Gastrocnemius medialis (tissue), 4 donors: ENCODE measurements around the gene BNIP5. TPM values are rescaled to one million over a fixed set of nuclear protein-coding genes. Genes with fewer than 3 reads are reported as not detected.

Experiments
- ATAC-seq, 2 donors: fragments of 150-250 bp; one replicate each; pipeline ENCODE4 v1.9.1; 2016
- DNase-seq, 2 donors: peaks; one replicate each; pipeline ENCODE4 v3.0.0-alpha.2; 2019
- H3K27ac ChIP-seq, 4 donors: fragments of 200-600 bp; sonication (generic); 1 replicate in 1 of 4; 2 replicates in 3 of 4; pipeline ENCODE4 v1.5.1; 2016 to 2018; ENCODE audit warnings: mild to moderate bottlenecking in 2 of 4, moderate library complexity in 1 of 4
- H3K27me3 ChIP-seq, 3 donors: fragments of 200-600 bp; sonication (generic) in 2 of 3; 1 replicate in 1 of 3; 2 replicates in 2 of 3; pipeline versions ENCODE4 v1.5.1 to v1.6.0; 2016 to 2019; ENCODE audit warnings: mild to moderate bottlenecking in 1 of 3, moderate library complexity in 1 of 3
- H3K36me3 ChIP-seq, 2 donors: fragments of 200-600 bp; sonication (generic) in 1 of 2; one replicate each; pipeline ENCODE4 v1.5.1; 2017 to 2018
- H3K4me1 ChIP-seq, 2 donors: fragments of 200-600 bp; sonication (generic) in 1 of 2; one replicate each; pipeline ENCODE4 v1.5.1; 2016 to 2017; ENCODE audit warnings: mild to moderate bottlenecking in 2 of 2
- H3K4me3 ChIP-seq, 4 donors: fragments of 200-600 bp; sonication (generic) in 3 of 4; 1 replicate in 1 of 4; 2 replicates in 3 of 4; pipeline ENCODE4 v1.5.1; 2016 to 2019; ENCODE audit warnings: mild to moderate bottlenecking in 2 of 4
- H3K9me3 ChIP-seq, 3 donors: fragments of 200-600 bp; sonication (generic) in 2 of 3; 1 replicate in 1 of 3; 2 replicates in 2 of 3; pipeline ENCODE4 v1.5.1; 2016 to 2019
- POLR2A ChIP-seq, 2 donors: fragments of 450-650 bp; IDR thresholded peaks; one replicate each; pipeline ENCODE4 v1.6.1; 2017; ENCODE audit warnings: antibody characterized with exemption in 2 of 2, mild to moderate bottlenecking in 2 of 2, moderate library complexity in 2 of 2
- in situ Hi-C, 4 donors: fragments of 200-750 bp; cut with MboI; loops; one replicate each; pipeline versions ENCODE4 v1.15.0 to v1.8.0; 2017; ENCODE audit warnings: low sequenced_read_pairs in 4 of 4
- intact Hi-C: fragments of 100-400 bp; cut with DNase I; formaldehyde crosslinking; loops from one replicate; pipeline ENCODE4 v1.15.1; 2023; ENCODE audit warnings: low total_unique reads
- total RNA-seq, 4 donors: library from RNA; depleted of rRNA; stranded (reverse); fragments of >200 nt; gene quantifications; one replicate each; pipeline versions ENCODE4 v1.1.0 to v1.2.3, GENCODE V29; 2016
- TF ChIP-seq, protein P1 (sequence below), 5 experiments: fragments of 450-650 bp in 3 of 5; fragments of 200-600 bp in 2 of 5; sonication (generic) in 2 of 5; IDR thresholded peaks in 4 of 5; conservative IDR thresholded peaks in 1 of 5; 1 replicate in 4 of 5; 2 replicates in 1 of 5; pipeline ENCODE4 v1.5.1; 2016 to 2019; ENCODE audit warnings: antibody characterized with exemption in 5 of 5, mild to moderate bottlenecking in 3 of 5, moderate library complexity in 3 of 5

BNIP5 gene
- total RNA-seq, 4 donors from 2014 or later = not detected

DNA sequence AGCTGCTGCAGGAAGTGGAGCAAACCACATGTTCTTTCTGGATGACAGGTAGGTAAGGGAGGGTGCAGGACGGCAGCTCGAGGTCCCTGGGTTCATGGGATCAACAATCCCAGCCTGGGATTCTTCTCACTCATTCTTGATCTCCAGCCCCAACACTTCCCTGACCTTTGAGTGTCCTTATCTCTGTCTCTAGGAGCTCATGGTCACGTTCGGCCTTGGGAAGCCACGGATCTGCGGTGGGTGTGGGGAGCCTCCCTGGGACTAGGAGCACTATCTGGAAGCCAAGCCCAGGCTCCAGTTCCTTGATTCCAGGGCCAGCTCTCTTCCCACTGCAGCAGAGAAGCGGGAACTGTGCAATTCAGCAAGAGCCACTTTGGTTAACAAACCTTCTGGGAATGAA lies 27.5 kb downstream of the BNIP5 start:
- in situ Hi-C loops = loop anchor here in 1 of 4 donors (10.0 kb wide), 1 partner anchor 56 kb away; no protein-coding TSS in a partner anchor
- Histone ChIP-seq H3K36me3 (no peaks in the 10 kb centered on the region), H3K9me3 (no peaks in the 10 kb centered on the region), H3K27ac (no peak overlapping the region), H3K4me3 (no peak overlapping the region), H3K4me1 (no peaks in the 10 kb centered on the region), H3K27me3 (no peaks in the 10 kb centered on the region)
- no peak for ATAC-seq
- TF ChIP-seq, protein P1, sequence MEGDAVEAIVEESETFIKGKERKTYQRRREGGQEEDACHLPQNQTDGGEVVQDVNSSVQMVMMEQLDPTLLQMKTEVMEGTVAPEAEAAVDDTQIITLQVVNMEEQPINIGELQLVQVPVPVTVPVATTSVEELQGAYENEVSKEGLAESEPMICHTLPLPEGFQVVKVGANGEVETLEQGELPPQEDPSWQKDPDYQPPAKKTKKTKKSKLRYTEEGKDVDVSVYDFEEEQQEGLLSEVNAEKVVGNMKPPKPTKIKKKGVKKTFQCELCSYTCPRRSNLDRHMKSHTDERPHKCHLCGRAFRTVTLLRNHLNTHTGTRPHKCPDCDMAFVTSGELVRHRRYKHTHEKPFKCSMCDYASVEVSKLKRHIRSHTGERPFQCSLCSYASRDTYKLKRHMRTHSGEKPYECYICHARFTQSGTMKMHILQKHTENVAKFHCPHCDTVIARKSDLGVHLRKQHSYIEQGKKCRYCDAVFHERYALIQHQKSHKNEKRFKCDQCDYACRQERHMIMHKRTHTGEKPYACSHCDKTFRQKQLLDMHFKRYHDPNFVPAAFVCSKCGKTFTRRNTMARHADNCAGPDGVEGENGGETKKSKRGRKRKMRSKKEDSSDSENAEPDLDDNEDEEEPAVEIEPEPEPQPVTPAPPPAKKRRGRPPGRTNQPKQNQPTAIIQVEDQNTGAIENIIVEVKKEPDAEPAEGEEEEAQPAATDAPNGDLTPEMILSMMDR (IDR thresholded peaks at IDR 0.05 in 4 of 5, conservative IDR thresholded peaks at IDR 0.05 in 1 of 5) = no peak
- TF ChIP-seq POLR2A (IDR thresholded peaks at IDR 0.05) = no peak
- no peak for DNase-seq
- intact Hi-C loops = no loop called here

DNA sequence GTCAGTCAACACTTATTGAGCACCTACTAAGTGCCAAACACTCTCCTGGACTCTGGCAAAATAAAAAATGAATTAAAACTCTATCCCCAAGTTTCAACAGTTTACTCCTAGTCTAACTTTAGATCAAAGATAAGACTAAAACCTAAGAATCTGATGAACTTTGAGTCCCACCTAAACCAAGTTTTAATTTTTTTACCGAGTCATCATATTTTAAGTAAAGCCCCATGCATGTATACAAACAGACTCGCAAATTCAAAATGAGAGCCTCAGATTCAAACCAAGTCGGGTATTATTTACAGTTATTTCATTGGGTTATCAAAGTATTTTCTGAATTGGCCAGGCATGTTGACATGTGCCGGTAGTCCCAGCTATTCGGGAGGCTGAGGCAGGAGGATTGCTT lies 28.2 kb downstream of the BNIP5 start:
- in situ Hi-C loops = loop anchor here in 1 of 4 donors (10.0 kb wide), 1 partner anchor 56 kb away; no protein-coding TSS in a partner anchor

DNA sequence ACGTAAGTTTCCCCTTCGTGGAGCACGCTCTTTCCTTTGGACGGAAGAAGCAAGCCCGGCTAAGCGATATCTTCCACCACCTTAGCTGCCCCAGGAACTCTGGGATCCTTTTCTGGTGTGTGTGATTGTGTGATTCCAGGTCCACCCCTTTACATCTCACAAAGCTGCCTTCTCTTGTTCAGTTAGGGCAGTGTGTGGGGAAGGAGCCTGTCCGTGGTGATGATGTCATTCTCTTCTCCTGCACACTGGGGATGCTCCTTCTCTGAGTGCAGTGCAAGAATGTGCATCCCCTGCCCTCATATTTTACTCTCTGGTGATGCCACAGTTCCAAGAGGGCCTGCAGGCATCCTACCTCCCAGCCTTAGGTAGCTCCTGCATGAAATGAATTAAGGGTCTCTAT lies 30.3 kb downstream of the BNIP5 start:
- in situ Hi-C loops = loop anchor here in 1 of 4 donors (10.0 kb wide), 1 partner anchor 58 kb away; no protein-coding TSS in a partner anchor

More for the DNA sequence above, 28.2 kb downstream of the BNIP5 start:
- ATAC-seq (no peak), DNase-seq (no peak)
- Histone ChIP-seq H3K4me1 (no peaks in the 10 kb centered on the region), H3K4me3 (no peak overlapping the region), H3K27ac (no peak overlapping the region), H3K36me3 (no peaks in the 10 kb centered on the region), H3K9me3 (no peaks in the 10 kb centered on the region), H3K27me3 (no peaks in the 10 kb centered on the region)
- intact Hi-C loops = no loop called here
- TF ChIP-seq POLR2A (IDR thresholded peaks at IDR 0.05) = no peak
- TF ChIP-seq, protein P1 (IDR thresholded peaks at IDR 0.05 in 4 of 5, conservative IDR thresholded peaks at IDR 0.05 in 1 of 5) = no peak

DNA sequence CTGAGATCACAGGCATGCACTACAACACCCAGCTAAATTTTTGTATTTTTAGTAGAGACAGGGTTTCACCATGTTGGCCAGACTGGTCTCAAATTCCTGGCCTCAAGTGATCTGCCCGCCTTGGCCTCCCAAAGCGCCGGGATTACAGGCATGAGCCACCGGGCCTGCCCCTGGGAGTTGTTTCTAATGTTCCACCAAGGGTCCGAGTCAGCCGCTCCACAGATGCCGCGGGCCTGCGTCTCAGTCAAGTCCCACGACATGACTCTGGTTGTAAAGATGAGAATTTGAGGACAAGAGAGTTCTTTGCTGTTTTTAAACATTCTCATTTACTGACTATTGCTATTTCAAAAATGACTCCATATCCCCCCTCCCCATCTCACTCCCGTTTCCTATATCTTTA lies 30.8 kb downstream of the BNIP5 start:
- intact Hi-C loops (no loop called here), in situ Hi-C loops (loop anchor here in 1 of 4 donors (10.0 kb wide), 1 partner anchor 59 kb away; no protein-coding TSS in a partner anchor)
- DNase-seq (no peak), ATAC-seq (no peak)
- Histone ChIP-seq H3K36me3 (no peaks in the 10 kb centered on the region), H3K9me3 (no peaks in the 10 kb centered on the region), H3K4me1 (no peaks in the 10 kb centered on the region), H3K27me3 (peaks cover 0 to 13% (median 0%) of the 10 kb centered on the region in 3 donors), H3K4me3 (no peak overlapping the region), H3K27ac (no peak overlapping the region)
- no peak for TF ChIP-seq POLR2A (IDR thresholded peaks at IDR 0.05)
- TF ChIP-seq, protein P1 (IDR thresholded peaks at IDR 0.05 in 4 of 5, conservative IDR thresholded peaks at IDR 0.05 in 1 of 5) = no peak

More for the DNA sequence above, 30.3 kb downstream of the BNIP5 start:
- Histone ChIP-seq H3K36me3 (no peaks in the 10 kb centered on the region), H3K4me3 (no peak overlapping the region), H3K27me3 (peaks cover 0 to 11% (median 0%) of the 10 kb centered on the region in 3 donors), H3K4me1 (no peaks in the 10 kb centered on the region), H3K27ac (no peak overlapping the region), H3K9me3 (no peaks in the 10 kb centered on the region)
- intact Hi-C loops = no loop called here
- no peak for DNase-seq
- TF ChIP-seq, protein P1 (IDR thresholded peaks at IDR 0.05 in 4 of 5, conservative IDR thresholded peaks at IDR 0.05 in 1 of 5) = no peak
- no peak for TF ChIP-seq POLR2A (IDR thresholded peaks at IDR 0.05)
- ATAC-seq = no peak
